NCI-H2227 (cell line): ENCODE measurements around the gene OR4B1.

Experiments
- DNase-seq: peaks from one replicate; lab custom pipeline; 2025; ENCODE audit not compliant: unreplicated experiment; lab: John Stamatoyannopoulos, UW

OR4B1 gene

GRCh38 chr11:48261600-48261999, 45.0 kb downstream of the OR4B1 start:
- no peak for DNase-seq

DNA sequence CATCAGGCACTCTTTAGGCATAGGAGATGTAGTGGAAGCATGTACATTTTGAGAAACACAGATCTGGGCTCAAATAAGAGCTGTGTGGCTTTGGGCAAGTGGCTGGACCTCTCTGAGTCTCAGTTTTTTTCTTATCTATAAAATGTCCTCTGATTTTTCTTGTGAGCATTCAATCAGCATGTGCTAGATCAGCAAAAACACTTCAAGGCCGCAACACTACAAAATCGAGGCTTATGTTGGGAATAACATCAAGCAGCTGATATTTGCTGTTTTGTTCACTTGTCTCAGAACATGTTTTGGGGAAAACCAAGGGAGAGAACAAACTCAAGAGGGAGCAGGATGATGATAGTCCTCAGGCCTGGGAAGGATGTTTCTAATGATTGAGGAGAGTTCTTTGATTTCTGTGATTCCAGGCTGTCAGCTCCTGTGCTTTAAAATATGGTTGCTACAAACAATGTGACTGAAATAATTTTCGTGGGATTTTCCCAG, 46.9 kb downstream of the OR4B1 start, which contains the start of gene OR4X1:
TSS of gene OR4X1 (plus strand) at position 439 of the 489 bp plus-strand sequence. CDS start at position 439, 0 bp downstream.
- DNase-seq = no peak
